Measurements from ENCODE around the gene CTSC.

Gene CTSC

GRCh38 chr11:88337181-88337986 lies at the start of gene CTSC:
TSS of gene CTSC (minus strand) at chr11:88337736. CDS start at chr11:88337672, 64 bp downstream.
- peak; percentile 32 for DNase-seq

GRCh38 chr11:88384669-88385005 lies 47.1 kb upstream of the CTSC start:
- DNase-seq, result no peak

GRCh38 chr11:88384004-88384668 lies 46.6 kb upstream of the CTSC start:
- DNase-seq, result no peak

GRCh38 chr11:88383447-88383846 lies 45.9 kb upstream of the CTSC start:
- no peak for DNase-seq

- no peak for DNase-seq
Observed at GRCh38 chr11:88379130-88379529, 41.6 kb upstream of the CTSC start.

- DNase-seq, result no peak
Observed at GRCh38 chr11:88378422-88379066, 41.0 kb upstream of the CTSC start.

GRCh38 chr11:88377646-88378045 lies 40.1 kb upstream of the CTSC start:
- no peak for DNase-seq

GRCh38 chr11:88377144-88377543 lies 39.6 kb upstream of the CTSC start:
- no peak for DNase-seq

- no peak for DNase-seq
Observed at GRCh38 chr11:88375927-88376470, 38.5 kb upstream of the CTSC start.

- DNase-seq, result no peak
Observed at GRCh38 chr11:88370782-88371181, 33.2 kb upstream of the CTSC start.

- DNase-seq, result no peak
Observed at GRCh38 chr11:88367310-88367709, 29.8 kb upstream of the CTSC start.

GRCh38 chr11:88363648-88364065 lies 26.1 kb upstream of the CTSC start:
- DNase-seq, result no peak

- no peak for DNase-seq
Observed at GRCh38 chr11:88363004-88363403, 25.5 kb upstream of the CTSC start.

- DNase-seq, result no peak
Observed at GRCh38 chr11:88360141-88360540, 22.6 kb upstream of the CTSC start.

- DNase-seq, result no peak
Observed at GRCh38 chr11:88359541-88359940, 22.0 kb upstream of the CTSC start.

GRCh38 chr11:88359114-88359513 lies 21.6 kb upstream of the CTSC start:
- no peak for DNase-seq

- DNase-seq, result no peak
Observed at GRCh38 chr11:88358040-88358431, 20.5 kb upstream of the CTSC start.

- no peak for DNase-seq
Observed at GRCh38 chr11:88357323-88358039, 19.9 kb upstream of the CTSC start.

GRCh38 chr11:88355887-88356286 lies 18.4 kb upstream of the CTSC start:
- no peak for DNase-seq

- no peak for DNase-seq
Observed at GRCh38 chr11:88354912-88355311, 17.4 kb upstream of the CTSC start.

- DNase-seq, result no peak
Observed at GRCh38 chr11:88353835-88354496, 16.4 kb upstream of the CTSC start.

- no peak for DNase-seq
Observed at GRCh38 chr11:88353386-88353785, 15.8 kb upstream of the CTSC start.

- DNase-seq, result no peak
Observed at GRCh38 chr11:88352139-88352538, 14.6 kb upstream of the CTSC start.

Data from DMS153 (cell line).